ENCODE data around the gene SOX4. TPM values are rescaled to one million over a fixed set of nuclear protein-coding genes. Genes with fewer than 3 reads are reported as not detected.

The SOX4 gene
- total and polyA plus RNA-seq, 2 donors (not counting 3 experiments of a cell fraction or from before 2014, with no cell fraction given) = 20.4 to 121 TPM

DNA sequence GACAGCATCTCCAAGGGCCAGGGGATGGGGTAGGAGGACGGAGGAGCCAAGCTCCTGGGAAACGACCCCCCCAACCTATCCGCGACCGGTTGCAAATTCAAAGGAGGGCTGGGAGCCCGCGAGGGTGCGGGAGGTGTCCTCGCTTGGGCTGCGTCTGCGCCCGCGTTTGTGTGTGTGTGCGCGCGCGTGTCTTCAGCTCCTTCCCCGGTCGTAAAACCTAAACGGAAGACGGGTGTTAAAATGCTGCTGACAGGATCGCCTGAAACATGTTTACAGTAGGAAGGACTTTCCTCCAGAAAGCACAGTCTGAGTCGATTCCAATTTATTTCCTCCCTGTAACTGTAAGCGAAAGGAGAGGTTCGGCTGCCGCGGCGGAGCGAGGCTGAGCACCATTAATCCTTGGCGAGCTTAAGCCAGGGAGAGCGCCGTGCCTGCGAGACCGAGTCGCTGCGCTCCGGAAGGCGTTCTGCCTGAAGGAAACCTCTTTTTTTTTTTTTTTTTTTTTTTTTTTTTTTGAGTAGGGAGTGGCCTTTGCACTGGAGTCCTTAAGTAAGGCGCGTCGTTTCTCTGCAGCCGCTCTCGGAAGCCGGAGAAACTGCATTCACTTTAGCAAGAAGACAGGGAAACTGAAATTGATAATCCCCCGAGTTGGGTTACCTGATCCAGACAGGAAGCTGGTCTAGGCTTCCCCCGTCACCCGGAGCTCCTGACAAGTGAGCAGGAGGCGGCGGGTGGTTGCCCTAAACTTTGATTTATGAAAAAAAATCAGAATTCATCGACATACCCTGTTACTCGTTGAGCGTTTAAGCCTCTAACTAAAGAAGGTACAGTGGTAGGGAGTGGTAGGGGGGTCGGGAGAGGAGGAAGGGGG lies 4.8 kb upstream of the SOX4 start:
- dilution Hi-C loops (cut with MboI; ENCODE audit: extremely low pct_ligation_motif_present, low sequenced_read_pairs) (no loop called here), intact Hi-C loops (cut with micrococcal nuclease) (loop anchor here (1.0 to 10.0 kb wide), 10 partner anchors 566 to 1185 kb away; no protein-coding TSS in a partner anchor)
- POLR2A ChIA-PET = interaction anchor here (0.6 to 2.2 kb wide), 11 partner anchors 8 to 1237 kb away, joined by 3 to 12 read pairs (median 5); no protein-coding TSS in a partner anchor
- H3K79me2 ChIP-seq (ENCODE audit: control insufficient read depth, insufficient read depth, low read length) = peaks cover 1% of the 10 kb centered on the region
- no peaks in the 10 kb centered on the region for H3K9me1 ChIP-seq (replicated peaks; ENCODE audit: control insufficient read depth, extremely low read depth, insufficient read depth, low read length)
- H3K4me3 ChIP-seq (replicated peaks in 1 of 3; ENCODE audit: insufficient read depth in 1 of 3, low read depth in 1 of 3, low read length in 3 of 3) = peak overlapping the region; percentile 33 to 65 (median 46)
- TF ChIP-seq FOS (IDR thresholded peaks at IDR 0.05; ENCODE audit: borderline replicate concordance, insufficient read depth, low read length) (no peak), POLR2A (IDR thresholded peaks at IDR 0.05; ENCODE audit: low read depth, low read length) (peak; percentile 83), POLR2AphosphoS5 (IDR thresholded peaks at IDR 0.05; ENCODE audit: insufficient read depth, low read depth, low read length) (peak; percentile 57)
- TF ChIP-seq, protein P1, sequence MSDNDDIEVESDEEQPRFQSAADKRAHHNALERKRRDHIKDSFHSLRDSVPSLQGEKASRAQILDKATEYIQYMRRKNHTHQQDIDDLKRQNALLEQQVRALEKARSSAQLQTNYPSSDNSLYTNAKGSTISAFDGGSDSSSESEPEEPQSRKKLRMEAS (IDR thresholded peaks at IDR 0.05; ENCODE audit: insufficient read depth, insufficient read length) = no peak
- H3K9ac ChIP-seq (replicated peaks; ENCODE audit: extremely low read depth, insufficient read depth, low read length) = peak overlapping the region; percentile 78
- DNase-seq (ENCODE audit: low read depth, low spot score) (peak; percentile 91), FAIRE-seq (peak; percentile 77)
- H2AFZ ChIP-seq (ENCODE audit: low read depth, low read length) = peak overlapping the region; percentile 86
- peak overlapping the region; percentile 71 for H3K27ac ChIP-seq (ENCODE audit: insufficient read depth, low read depth, low read length)
- no peaks in the 10 kb centered on the region for H4K20me1 ChIP-seq (replicated peaks; ENCODE audit: control insufficient read depth, extremely low read depth, insufficient read depth, low read length)
- peaks cover 22% of the 10 kb centered on the region for H3K4me1 ChIP-seq (ENCODE audit: control insufficient read depth, extremely low read depth, insufficient read depth, low read length)
- no peaks in the 10 kb centered on the region for H3K27me3 ChIP-seq (ENCODE audit: control insufficient read depth in 2 of 2, insufficient read depth in 2 of 2, low read length in 2 of 2)
- no peaks in the 10 kb centered on the region for H3K9me3 ChIP-seq (replicated peaks; ENCODE audit: control insufficient read depth, insufficient read depth, low read length)
- no peaks in the 10 kb centered on the region for H3K36me3 ChIP-seq (ENCODE audit: control insufficient read depth in 2 of 2, extremely low read depth in 1 of 2, insufficient read depth in 2 of 2, low read length in 2 of 2)
- CTCF ChIA-PET = interaction anchor here (0.6 to 9.6 kb wide), 54 partner anchors 8 to 1858 kb away, joined by 3 to 222 read pairs (median 4); no protein-coding TSS in a partner anchor
- H3K4me2 ChIP-seq (ENCODE audit: insufficient read depth, low read length) = peak overlapping the region; percentile 78
- TSS peak; percentile 41 for BruUV-seq (replicated peaks)

Data from endothelial cell of umbilical vein (primary cell).